Middle frontal gyrus (tissue), 1 donor: ENCODE data around the gene NLRP1.

ENCODE experiments used
- DNase-seq: peaks from one replicate; pipeline ENCODE4 v3.0.0-alpha.2; 2015; ENCODE audit warnings: low spot score; ENCODE audit errors: extremely low spot score

Gene NLRP1

GRCh38 chr17:5584383-5585286 lies at the start of gene NLRP1:
TSS of gene NLRP1 (minus strand) at chr17:5584509. CDS start at chr17:5583957, 552 bp downstream.
- DNase-seq: no peak

GRCh38 chr17:5631958-5632590 lies 47.8 kb upstream of the NLRP1 start:
- DNase-seq: no peak

GRCh38 chr17:5630434-5630833 lies 46.1 kb upstream of the NLRP1 start:
- no peak for DNase-seq

- no peak for DNase-seq
Measured at GRCh38 chr17:5629128-5629527, 44.8 kb upstream of the NLRP1 start.

- no peak for DNase-seq
Measured at GRCh38 chr17:5628262-5628661, 44.0 kb upstream of the NLRP1 start.

GRCh38 chr17:5624211-5624610 lies 39.9 kb upstream of the NLRP1 start:
- DNase-seq: no peak

- DNase-seq: no peak
Measured at GRCh38 chr17:5621729-5622128, 37.4 kb upstream of the NLRP1 start.

GRCh38 chr17:5621026-5621425 lies 36.7 kb upstream of the NLRP1 start:
- DNase-seq: no peak

- DNase-seq: no peak
Measured at GRCh38 chr17:5619088-5619740, 34.9 kb upstream of the NLRP1 start.

GRCh38 chr17:5618476-5618875 lies 34.2 kb upstream of the NLRP1 start:
- no peak for DNase-seq

GRCh38 chr17:5615476-5615875 lies 31.2 kb upstream of the NLRP1 start:
- DNase-seq: no peak

- no peak for DNase-seq
Measured at GRCh38 chr17:5610956-5611355, 26.6 kb upstream of the NLRP1 start.

- no peak for DNase-seq
Measured at GRCh38 chr17:5608399-5609112, 24.2 kb upstream of the NLRP1 start.

GRCh38 chr17:5607946-5608345 lies 23.6 kb upstream of the NLRP1 start:
- DNase-seq: no peak

- no peak for DNase-seq
Measured at GRCh38 chr17:5605452-5605851, 21.1 kb upstream of the NLRP1 start.

- no peak for DNase-seq
Measured at GRCh38 chr17:5600041-5600440, 15.7 kb upstream of the NLRP1 start.

GRCh38 chr17:5598457-5598856 lies 14.1 kb upstream of the NLRP1 start:
- DNase-seq: no peak

GRCh38 chr17:5596421-5596820 lies 12.1 kb upstream of the NLRP1 start:
- DNase-seq: no peak

- DNase-seq: no peak
Measured at GRCh38 chr17:5595831-5596230, 11.5 kb upstream of the NLRP1 start.

- DNase-seq: peak; percentile 44
Measured at GRCh38 chr17:5592382-5592781, 8.1 kb upstream of the NLRP1 start.

GRCh38 chr17:5591966-5592365 lies 7.7 kb upstream of the NLRP1 start:
- DNase-seq: no peak

GRCh38 chr17:5588584-5588983 lies 4.3 kb upstream of the NLRP1 start:
- DNase-seq: no peak
